Sciatic nerve (tissue), 2 donors: ENCODE measurements around the gene FSHB. TPM values are rescaled to one million over a fixed set of nuclear protein-coding genes. Genes with fewer than 3 reads are reported as not detected.
"Not testable (repeated sequence)": the region's sequence is repeated elsewhere in the genome, so short reads cannot be mapped to it uniquely, and the experiment has no call there.

Experiments
- ATAC-seq: fragments of 200-7000 bp; cut with Tn5 transposase; one replicate; pipeline ENCODE4 v1.9.1; 2020; ENCODE audit warnings: mild to moderate bottlenecking, moderate library complexity
- DNase-seq: peaks from one replicate; pipeline ENCODE4 v3.0.0-alpha.2; 2020; ENCODE audit warnings: low spot score
- intact Hi-C: fragments of 100-400 bp; cut with DNase I; formaldehyde crosslinking; loops from one replicate; pipeline ENCODE4 v1.14.2; 2022
- total RNA-seq: library from RNA; stranded (reverse); fragmentation: NEBNext Ultra II Directional; extraction: Animal tissue kit (Norgen Biotek cat#: 25700); gene quantifications from one replicate; pipeline ENCODE4 v1.2.1, GENCODE V29; 2021
- donor health status: DM: no; HTN: no; CAD: no.
- donor health status: DM: no; HTN: no; CAD: no.

The FSHB gene
- total RNA-seq, 1 donor from 2014 or later = not detected

- no peak for DNase-seq
- no peak for ATAC-seq
- intact Hi-C loops = no loop called here
Observed at GRCh38 chr11:30258679-30259078, 27.9 kb downstream of the FSHB start.

- intact Hi-C loops = no loop called here
- no peak for DNase-seq
- ATAC-seq = no peak
Observed at GRCh38 chr11:30260813-30261212, 30.0 kb downstream of the FSHB start.

GRCh38 chr11:30261821-30262220, 31.0 kb downstream of the FSHB start:
- intact Hi-C loops = no loop called here
- DNase-seq = no peak
- ATAC-seq = no peak

- DNase-seq, ATAC-seq, intact Hi-C loops: not testable (repeated sequence)
Observed at GRCh38 chr11:30268638-30269037, 37.8 kb downstream of the FSHB start.

- ATAC-seq = no peak
- no peak for DNase-seq
- intact Hi-C loops = no loop called here
Observed at GRCh38 chr11:30270671-30271070, 39.9 kb downstream of the FSHB start.

GRCh38 chr11:30277176-30277575, 46.4 kb downstream of the FSHB start:
- DNase-seq (no peak), ATAC-seq (no peak)
- intact Hi-C loops = no loop called here

GRCh38 chr11:30279796-30280195, 49.0 kb downstream of the FSHB start:
- no peak for ATAC-seq
- intact Hi-C loops = no loop called here
- no peak for DNase-seq

- no peak for ATAC-seq
- DNase-seq = no peak
- intact Hi-C loops = no loop called here
Observed at GRCh38 chr11:30281476-30282288, 50.9 kb downstream of the FSHB start.

GRCh38 chr11:30282289-30282631, 51.4 kb downstream of the FSHB start:
- DNase-seq (no peak), ATAC-seq (no peak)
- intact Hi-C loops = no loop called here

Other genes with a start within 250 kb of the FSHB start
- 0.36 TPM for gene KCNA4, start 214.0 kb upstream of the FSHB start, total RNA-seq
- 27.5 TPM for gene ARL14EP, start 92.1 kb downstream of the FSHB start, total RNA-seq